IPS-15b (cell line): ENCODE measurements around the gene DYNC1I1.

ENCODE experiments used
- H3K27me3 ChIP-seq: one replicate; pipeline ENCODE4 v1.6.1; 2013; ENCODE audit warnings: low read length; ENCODE audit not compliant: control insufficient read depth, insufficient read depth
- H3K36me3 ChIP-seq: one replicate; pipeline ENCODE4 v1.6.1; 2013; ENCODE audit warnings: low read length; ENCODE audit not compliant: control insufficient read depth, insufficient read depth
- H3K4me1 ChIP-seq: one replicate; pipeline ENCODE4 v1.6.1; 2013; ENCODE audit warnings: mild to moderate bottlenecking, low read length; ENCODE audit not compliant: control insufficient read depth, insufficient read depth
- H3K4me3 ChIP-seq: one replicate; pipeline ENCODE4 v1.5.1; 2013; ENCODE audit warnings: low read depth, low read length
- H3K9ac ChIP-seq: one replicate; pipeline ENCODE4 v1.6.1; 2013; ENCODE audit warnings: low read depth, mild to moderate bottlenecking, low read length
- H3K9me3 ChIP-seq: one replicate; pipeline ENCODE4 v1.6.1; 2013; ENCODE audit warnings: mild to moderate bottlenecking, low read length; ENCODE audit not compliant: control insufficient read depth, insufficient read depth

DYNC1I1 gene

GRCh38 chr7:95766086-95766485 is 6.3 kb upstream of the DYNC1I1 start:
- Histone ChIP-seq H3K27me3 (peaks cover 3% of the 10 kb centered on the region), H3K4me3 (no peak overlapping the region)

GRCh38 chr7:95766657-95767056 is 5.7 kb upstream of the DYNC1I1 start:
- no peaks in the 10 kb centered on the region for H3K36me3 ChIP-seq
- H3K4me1 ChIP-seq: no peaks in the 10 kb centered on the region
- H3K9me3 ChIP-seq: no peaks in the 10 kb centered on the region
- H3K27me3 ChIP-seq: peaks cover 4% of the 10 kb centered on the region
- H3K4me3 ChIP-seq: no peak overlapping the region
- H3K9ac ChIP-seq: no peak overlapping the region

More at GRCh38 chr7:95766086-95766485, 6.3 kb upstream of the DYNC1I1 start:
- no peak overlapping the region for H3K9ac ChIP-seq
- no peaks in the 10 kb centered on the region for H3K4me1 ChIP-seq
- H3K36me3 ChIP-seq: no peaks in the 10 kb centered on the region
- no peaks in the 10 kb centered on the region for H3K9me3 ChIP-seq

- Histone ChIP-seq H3K4me1 (peaks cover 10% of the 10 kb centered on the region), H3K9ac (no peak overlapping the region), H3K9me3 (no peaks in the 10 kb centered on the region), H3K4me3 (peak overlapping the region; percentile 74), H3K27me3 (peaks cover 22% of the 10 kb centered on the region), H3K36me3 (no peaks in the 10 kb centered on the region)
These were observed 622 bp downstream of the DYNC1I1 start for GRCh38 chr7:95772771-95773581.

- Histone ChIP-seq H3K4me1 (peaks cover 10% of the 10 kb centered on the region), H3K4me3 (no peak overlapping the region), H3K9ac (no peak overlapping the region), H3K27me3 (peaks cover 17% of the 10 kb centered on the region), H3K36me3 (no peaks in the 10 kb centered on the region), H3K9me3 (no peaks in the 10 kb centered on the region)
These were observed 4.3 kb downstream of the DYNC1I1 start for GRCh38 chr7:95776561-95777185.

- peaks cover 17% of the 10 kb centered on the region for H3K27me3 ChIP-seq
- no peaks in the 10 kb centered on the region for H3K9me3 ChIP-seq
- H3K36me3 ChIP-seq: no peaks in the 10 kb centered on the region
- H3K9ac ChIP-seq: no peak overlapping the region
- H3K4me1 ChIP-seq: peaks cover 10% of the 10 kb centered on the region
- no peak overlapping the region for H3K4me3 ChIP-seq
These were observed 4.9 kb downstream of the DYNC1I1 start for GRCh38 chr7:95777269-95777668.

- Histone ChIP-seq H3K27me3 (no peaks in the 10 kb centered on the region), H3K4me3 (no peak overlapping the region), H3K36me3 (no peaks in the 10 kb centered on the region), H3K9ac (no peak overlapping the region), H3K4me1 (no peaks in the 10 kb centered on the region), H3K9me3 (no peaks in the 10 kb centered on the region)
These were observed 8.3 kb downstream of the DYNC1I1 start for GRCh38 chr7:95780665-95781064.

- no peaks in the 10 kb centered on the region for H3K27me3 ChIP-seq
- no peaks in the 10 kb centered on the region for H3K36me3 ChIP-seq
- H3K9me3 ChIP-seq: no peaks in the 10 kb centered on the region
- no peaks in the 10 kb centered on the region for H3K4me1 ChIP-seq
- H3K4me3 ChIP-seq: no peak overlapping the region
- H3K9ac ChIP-seq: no peak overlapping the region
These were observed 9.7 kb downstream of the DYNC1I1 start for GRCh38 chr7:95781961-95782586.

- H3K36me3 ChIP-seq: no peaks in the 10 kb centered on the region
- no peaks in the 10 kb centered on the region for H3K9me3 ChIP-seq
- no peaks in the 10 kb centered on the region for H3K4me1 ChIP-seq
- H3K4me3 ChIP-seq: no peak overlapping the region
- no peaks in the 10 kb centered on the region for H3K27me3 ChIP-seq
- no peak overlapping the region for H3K9ac ChIP-seq
These were observed 12.4 kb downstream of the DYNC1I1 start for GRCh38 chr7:95784796-95785195.

- Histone ChIP-seq H3K4me1 (no peaks in the 10 kb centered on the region), H3K9me3 (no peaks in the 10 kb centered on the region), H3K4me3 (no peak overlapping the region), H3K9ac (no peak overlapping the region), H3K27me3 (peaks cover 14% of the 10 kb centered on the region), H3K36me3 (no peaks in the 10 kb centered on the region)
These were observed 15.9 kb downstream of the DYNC1I1 start for GRCh38 chr7:95788258-95788657.

- Histone ChIP-seq H3K36me3 (no peaks in the 10 kb centered on the region), H3K9me3 (no peaks in the 10 kb centered on the region), H3K4me1 (no peaks in the 10 kb centered on the region), H3K9ac (no peak overlapping the region), H3K4me3 (no peak overlapping the region), H3K27me3 (peaks cover 14% of the 10 kb centered on the region)
These were observed 16.5 kb downstream of the DYNC1I1 start for GRCh38 chr7:95788884-95789283.

- Histone ChIP-seq H3K9me3 (no peaks in the 10 kb centered on the region), H3K4me3 (no peak overlapping the region), H3K9ac (no peak overlapping the region), H3K4me1 (no peaks in the 10 kb centered on the region), H3K36me3 (no peaks in the 10 kb centered on the region), H3K27me3 (peaks cover 14% of the 10 kb centered on the region)
These were observed 21.3 kb downstream of the DYNC1I1 start for GRCh38 chr7:95793658-95794057.
